Thymus (tissue), 11 donors: ENCODE results near the gene HOXC5. TPM values are rescaled to one million over a fixed set of nuclear protein-coding genes. Genes with fewer than 3 reads are reported as not detected.

Source experiments
- DNase-seq, 9 donors: peaks; one replicate each; pipeline ENCODE4 v3.0.0-alpha.2; 2013; ENCODE audit warnings: low spot score in 9 of 9, low read depth in 6 of 9, missing footprints in 1 of 9
- H3K27ac ChIP-seq, 2 donors: one replicate each; pipeline ENCODE4 v1.5.1; 2013; ENCODE audit warnings: control low read depth in 1 of 2, low read depth in 1 of 2, low read length in 1 of 2, mild to moderate bottlenecking in 1 of 2, moderate library complexity in 1 of 2
- H3K27me3 ChIP-seq, 2 donors: one replicate each; pipeline ENCODE4 v1.5.1; 2013; ENCODE audit warnings: low read length in 1 of 2; ENCODE audit not compliant: control insufficient read depth in 2 of 2, insufficient read depth in 1 of 2
- H3K36me3 ChIP-seq, 2 donors: one replicate each; pipeline ENCODE4 v1.5.1; 2013; ENCODE audit warnings: low read length in 1 of 2, mild to moderate bottlenecking in 1 of 2, moderate library complexity in 1 of 2; ENCODE audit not compliant: control insufficient read depth in 2 of 2, insufficient read depth in 2 of 2
- H3K4me1 ChIP-seq, 2 donors: one replicate each; pipeline ENCODE4 v1.5.1; 2013; ENCODE audit warnings: low read length in 2 of 2; ENCODE audit not compliant: control insufficient read depth in 2 of 2, insufficient read depth in 2 of 2
- H3K4me3 ChIP-seq, 2 donors: one replicate each; pipeline ENCODE4 v1.5.1; 2013; ENCODE audit warnings: low read length in 2 of 2, control low read depth in 1 of 2, mild to moderate bottlenecking in 1 of 2
- H3K9me3 ChIP-seq, 2 donors: one replicate each; pipeline ENCODE4 v1.5.1; 2013; ENCODE audit warnings: low read length in 1 of 2, mild to moderate bottlenecking in 1 of 2; ENCODE audit not compliant: control insufficient read depth in 2 of 2, insufficient read depth in 1 of 2
- WGBS: extraction: QIAGEN DNeasy Blood & Tissue Kit; methylation state at CpG from one replicate; pipeline ENCODE4 v1.1.7; 2013; 5-methylcytosine and 5-hydroxymethylcytosine counted together
- polyA plus RNA-seq: library from polyadenylated mRNA; stranded (reverse); fragments of 200-250 nt; gene quantifications from one replicate; pipeline ENCODE4 v1.2.3, GENCODE V29; 2013
- total RNA-seq: library from RNA; stranded (reverse); fragments of 120-200 nt; gene quantifications from one replicate; pipeline ENCODE4 v1.2.4, GENCODE V29; 2013
- donor health status: healthy.

HOXC5 gene
- total and polyA plus RNA-seq, 2 donors = 0.05 TPM; not detected in 1

DNA sequence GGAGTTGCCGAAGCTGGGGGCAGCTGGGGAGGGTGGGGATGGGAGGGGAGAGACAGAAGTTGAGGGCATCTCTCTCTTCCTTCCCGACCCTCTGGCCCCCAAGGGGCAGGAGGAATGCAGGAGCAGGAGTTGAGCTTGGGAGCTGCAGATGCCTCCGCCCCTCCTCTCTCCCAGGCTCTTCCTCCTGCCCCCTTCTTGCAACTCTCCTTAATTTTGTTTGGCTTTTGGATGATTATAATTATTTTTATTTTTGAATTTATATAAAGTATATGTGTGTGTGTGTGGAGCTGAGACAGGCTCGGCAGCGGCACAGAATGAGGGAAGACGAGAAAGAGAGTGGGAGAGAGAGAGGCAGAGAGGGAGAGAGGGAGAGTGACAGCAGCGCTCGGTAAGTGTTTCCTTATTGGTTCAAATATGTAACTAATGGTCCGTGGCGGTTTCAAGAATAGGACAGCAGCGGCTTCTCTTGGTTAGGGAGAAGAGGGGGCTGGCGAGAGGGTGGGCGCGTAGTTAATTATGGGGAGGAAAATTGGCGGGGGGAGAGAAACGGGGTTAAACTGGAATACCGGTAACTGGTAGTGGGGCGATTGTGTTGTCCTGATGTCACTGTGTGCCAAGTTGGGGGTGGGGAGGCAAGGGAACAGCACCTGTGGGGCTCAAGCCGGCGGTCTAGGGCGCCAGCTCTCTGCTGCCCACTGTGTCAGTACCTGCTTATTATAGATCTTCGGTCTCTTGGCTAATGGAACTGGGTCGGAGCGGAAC lies 15.6 kb upstream of the HOXC5 start:
- Histone ChIP-seq H3K36me3 (no peaks in the 10 kb centered on the region), H3K27ac (no peak overlapping the region), H3K4me3 (peak overlapping the region; percentile 32 to 49), H3K9me3 (peaks cover 0 to 16% of the 10 kb centered on the region in 2 donors), H3K4me1 (peaks cover 3 to 23% of the 10 kb centered on the region in 2 donors), H3K27me3 (peaks cover 89 to 100% of the 10 kb centered on the region in 2 donors)
- DNase-seq = no peak
- 5% methylated on average over 24 of the region's 24 CpGs for WGBS

DNA sequence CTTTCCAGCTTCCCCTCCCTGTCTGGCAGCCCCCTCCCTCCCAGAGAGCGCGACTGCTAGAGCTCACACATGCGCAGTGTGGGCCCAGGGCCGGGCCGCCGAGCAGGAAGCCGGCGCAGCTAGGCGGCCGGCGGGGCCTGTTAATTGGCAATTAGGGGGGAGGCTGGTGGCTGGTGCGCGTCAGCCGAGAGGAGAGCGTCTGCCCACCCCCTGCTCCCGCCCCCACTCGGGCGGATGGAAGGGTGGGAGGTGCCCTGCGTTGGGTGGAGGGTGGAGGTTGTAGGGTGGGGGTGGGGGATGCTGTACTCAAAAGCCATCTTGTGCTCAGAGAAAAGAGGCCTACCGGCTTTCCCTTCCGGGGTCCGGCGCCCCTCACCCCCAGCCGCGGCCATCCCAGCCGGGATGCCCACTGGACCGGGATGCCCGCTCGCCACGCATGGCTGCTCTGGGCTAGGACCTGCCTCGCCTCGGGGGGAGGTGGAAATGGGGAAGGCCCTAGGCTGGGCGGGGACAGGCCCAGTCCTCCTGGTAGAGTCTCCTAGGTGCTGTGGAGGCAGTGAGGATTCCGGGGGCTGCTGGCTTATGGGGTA lies 14.9 kb upstream of the HOXC5 start:
- peak in 7 of 9 donors; percentile 30 to 79 (median 55) for DNase-seq
- peaks cover 0 to 16% of the 10 kb centered on the region in 2 donors for H3K9me3 ChIP-seq
- 3% methylated on average over 34 of the region's 34 CpGs for WGBS
- H3K4me1 ChIP-seq = peaks cover 3 to 23% of the 10 kb centered on the region in 2 donors
- no peak overlapping the region for H3K27ac ChIP-seq
- no peaks in the 10 kb centered on the region for H3K36me3 ChIP-seq
- H3K27me3 ChIP-seq = peaks cover 90 to 100% of the 10 kb centered on the region in 2 donors
- peak overlapping the region; percentile 32 to 49 for H3K4me3 ChIP-seq

DNA sequence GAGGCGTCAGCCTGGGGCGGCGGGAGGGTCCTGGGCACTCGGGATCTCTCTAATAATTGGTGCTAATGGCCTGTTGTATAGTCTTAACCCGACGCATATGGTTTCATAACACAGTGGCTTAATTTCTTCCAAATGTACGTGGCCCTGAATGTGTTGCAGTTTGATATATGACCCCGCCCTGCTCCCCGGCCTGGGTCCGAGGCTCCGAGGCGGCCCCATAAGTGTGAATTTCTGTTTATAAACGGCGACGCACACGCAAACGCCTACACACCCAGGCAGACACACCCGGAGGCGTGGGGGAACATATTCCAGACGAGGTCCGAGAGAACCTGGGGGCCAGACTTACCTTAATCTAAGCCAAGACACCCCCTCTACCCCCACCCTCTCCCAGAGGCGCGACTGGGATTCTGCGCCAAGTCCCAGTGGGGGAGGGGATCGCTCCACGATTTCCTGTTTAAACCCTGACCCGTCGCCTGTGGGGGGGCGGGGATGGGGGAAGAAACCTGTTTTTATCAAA lies 14.3 kb upstream of the HOXC5 start:
- H3K4me1 ChIP-seq = peaks cover 3 to 23% of the 10 kb centered on the region in 2 donors
- H3K9me3 ChIP-seq = peaks cover 0 to 16% of the 10 kb centered on the region in 2 donors
- H3K27ac ChIP-seq = no peak overlapping the region
- H3K4me3 ChIP-seq = peak overlapping the region; percentile 32 to 49
- 24% methylated on average over 29 of the region's 29 CpGs for WGBS
- H3K36me3 ChIP-seq = no peaks in the 10 kb centered on the region
- H3K27me3 ChIP-seq = peaks cover 91 to 100% of the 10 kb centered on the region in 2 donors
- no peak for DNase-seq

DNA sequence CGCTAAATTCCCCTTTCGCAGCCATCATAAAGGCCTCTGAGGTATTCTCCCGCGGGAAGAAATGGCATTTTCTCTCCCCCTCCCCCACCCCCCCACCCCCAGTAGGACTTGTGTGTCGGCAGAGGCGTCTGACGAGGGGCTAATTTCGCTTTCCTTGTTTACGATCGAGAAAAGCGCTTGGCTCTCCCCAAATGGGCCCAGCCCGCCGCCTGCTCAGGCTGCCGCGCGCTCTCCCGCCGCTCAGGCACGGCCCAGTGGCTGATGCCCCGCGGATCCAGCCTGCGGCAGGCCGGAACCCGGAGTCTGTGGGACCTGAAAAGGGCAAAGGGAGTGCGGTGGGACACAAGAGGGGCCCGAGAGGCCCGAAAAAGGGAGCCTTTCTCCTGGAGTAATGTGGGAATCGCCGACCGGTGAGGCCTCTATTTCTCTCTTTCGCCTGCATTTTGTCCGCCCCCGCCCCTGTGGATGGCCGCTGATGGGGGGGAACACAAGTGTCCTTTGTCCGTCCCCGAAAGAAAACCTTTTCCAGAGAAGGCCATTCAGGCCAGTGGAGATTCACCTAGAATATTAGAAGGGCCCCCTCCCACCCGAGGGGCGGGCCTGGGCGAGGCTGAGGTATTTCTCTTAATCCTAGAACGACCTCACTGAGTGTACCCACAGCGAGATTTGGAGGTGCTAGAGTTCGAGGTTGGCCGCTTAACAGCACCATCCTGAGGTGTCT lies 13.6 kb upstream of the HOXC5 start:
- WGBS = 18% methylated on average over 43 of the region's 43 CpGs

DNA sequence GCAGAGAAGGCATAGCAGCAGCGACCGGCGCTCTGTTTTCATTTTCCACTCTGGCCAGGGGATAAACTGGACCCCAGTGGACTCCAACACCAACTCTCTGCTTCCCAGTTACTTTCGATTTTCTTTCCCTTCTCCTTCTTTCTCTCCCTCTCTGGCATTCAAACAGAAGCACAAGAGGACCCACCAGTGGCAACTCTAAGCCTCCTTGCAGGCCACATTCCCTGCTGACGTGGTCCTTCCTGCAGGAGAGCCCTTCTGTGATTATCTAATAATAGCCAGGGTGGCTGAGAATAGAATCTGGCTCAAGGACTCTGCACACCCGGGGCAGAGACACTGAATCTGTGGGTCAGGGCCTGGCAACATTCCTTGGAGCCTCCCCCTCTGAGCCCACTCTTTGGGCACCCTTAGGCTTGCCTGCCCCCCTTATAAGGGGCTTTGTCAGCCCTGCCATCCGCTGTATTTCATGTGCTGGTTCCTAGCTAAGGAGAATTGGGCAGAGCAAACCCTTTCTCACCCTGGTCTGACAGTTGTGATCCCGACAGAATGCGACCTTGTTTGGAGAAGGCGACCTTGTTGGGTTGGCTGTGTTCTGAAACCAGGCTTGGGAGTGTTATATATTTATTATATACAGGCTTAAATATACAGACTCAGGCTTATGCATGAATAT lies 12.8 kb upstream of the HOXC5 start:
- no peaks in the 10 kb centered on the region for H3K36me3 ChIP-seq
- peaks cover 0 to 16% of the 10 kb centered on the region in 2 donors for H3K9me3 ChIP-seq
- peaks cover 3 to 23% of the 10 kb centered on the region in 2 donors for H3K4me1 ChIP-seq
- 32% methylated on average over 10 of the region's 10 CpGs for WGBS
- no peak for DNase-seq
- H3K4me3 ChIP-seq = no peak overlapping the region
- peaks cover 93 to 100% of the 10 kb centered on the region in 2 donors for H3K27me3 ChIP-seq
- H3K27ac ChIP-seq = no peak overlapping the region

More for the DNA sequence above, 13.6 kb upstream of the HOXC5 start:
- peaks cover 95 to 100% of the 10 kb centered on the region in 2 donors for H3K27me3 ChIP-seq
- DNase-seq = no peak
- peak overlapping the region in 1 of 2 donors; percentile 15 for H3K4me3 ChIP-seq
- no peaks in the 10 kb centered on the region for H3K36me3 ChIP-seq
- peaks cover 0 to 16% of the 10 kb centered on the region in 2 donors for H3K9me3 ChIP-seq
- peaks cover 3 to 23% of the 10 kb centered on the region in 2 donors for H3K4me1 ChIP-seq
- H3K27ac ChIP-seq = no peak overlapping the region

DNA sequence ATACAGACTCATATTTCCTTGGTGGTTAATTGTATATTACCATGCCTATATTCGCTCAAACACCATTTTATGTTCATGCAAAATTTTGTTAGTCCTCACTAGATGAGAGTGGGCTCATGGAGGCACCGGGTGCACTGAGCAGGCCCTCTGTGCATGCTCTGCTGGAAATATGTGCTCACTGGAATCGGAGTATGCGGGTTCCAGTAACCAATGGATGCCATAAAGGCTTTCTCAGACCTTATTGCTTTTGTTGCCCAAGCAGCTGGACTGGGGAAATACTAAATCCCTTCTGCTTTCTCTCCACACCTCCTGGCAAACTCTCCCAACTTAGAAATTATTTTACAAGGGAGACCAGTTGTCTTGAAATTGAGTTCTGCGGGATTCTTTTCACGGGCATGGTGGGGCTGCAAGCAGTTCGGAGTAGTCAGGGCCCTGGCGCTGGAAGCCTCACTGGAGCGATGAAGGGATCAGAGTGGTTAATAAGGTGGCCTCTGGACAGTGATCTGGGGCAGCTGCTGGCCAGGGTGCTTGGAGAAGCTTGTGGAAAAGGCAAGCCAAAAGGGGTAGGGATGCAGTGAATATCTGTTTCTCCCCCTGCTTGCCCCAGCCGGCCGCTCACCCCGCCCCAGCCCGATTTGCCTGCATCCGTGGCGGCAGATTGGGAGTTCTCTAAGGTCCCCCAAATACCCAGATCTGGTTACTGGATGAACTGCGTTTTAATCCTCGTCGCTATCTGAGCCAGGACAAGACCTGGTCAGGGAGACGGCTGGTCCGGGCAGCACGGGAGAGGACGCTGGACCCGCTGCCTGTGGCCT lies 12.1 kb upstream of the HOXC5 start:
- Histone ChIP-seq H3K4me3 (no peak overlapping the region), H3K4me1 (peaks cover 3 to 23% of the 10 kb centered on the region in 2 donors), H3K36me3 (no peaks in the 10 kb centered on the region), H3K9me3 (peaks cover 0 to 16% of the 10 kb centered on the region in 2 donors), H3K27ac (peak overlapping the region in 1 of 2 donors; percentile 45), H3K27me3 (peaks cover 92 to 100% of the 10 kb centered on the region in 2 donors)
- no peak for DNase-seq
- 45% methylated on average over 23 of the region's 23 CpGs for WGBS

DNA sequence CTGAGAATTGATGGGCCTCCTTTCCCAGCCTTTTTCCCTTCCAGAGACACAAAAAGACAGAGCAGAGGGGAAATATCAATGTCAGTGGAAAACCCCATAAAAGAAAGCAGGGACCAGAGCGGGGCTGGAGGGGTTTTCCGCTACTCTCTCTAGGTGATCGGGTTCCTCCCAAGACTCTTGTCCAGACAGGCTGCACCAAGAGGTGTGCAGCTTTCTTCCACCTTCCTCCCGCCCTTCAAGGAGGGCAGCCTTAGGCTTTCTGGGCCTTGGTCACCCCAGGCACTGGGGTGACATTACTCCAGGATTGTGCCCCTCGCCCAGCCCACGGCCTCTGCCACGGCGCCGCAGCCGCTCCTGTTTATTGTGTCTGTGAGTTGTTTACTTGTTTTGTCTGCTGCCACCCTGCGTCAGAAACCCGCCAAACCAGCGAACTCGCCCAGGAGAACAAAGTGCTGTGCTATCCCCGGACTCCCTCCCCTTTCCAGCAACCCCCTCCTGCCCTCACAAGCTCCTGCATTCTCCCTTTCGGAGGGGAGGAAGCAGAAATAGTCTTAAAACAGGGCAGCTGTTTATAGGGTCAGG lies 11.3 kb upstream of the HOXC5 start:
- WGBS = 27% methylated on average over 16 of the region's 16 CpGs
- Histone ChIP-seq H3K27ac (peak overlapping the region in 1 of 2 donors; percentile 45), H3K4me3 (no peak overlapping the region), H3K36me3 (no peaks in the 10 kb centered on the region), H3K9me3 (peaks cover 0 to 16% of the 10 kb centered on the region in 2 donors), H3K27me3 (peaks cover 92 to 100% of the 10 kb centered on the region in 2 donors), H3K4me1 (peaks cover 3 to 23% of the 10 kb centered on the region in 2 donors)
- peak in 1 of 9 donors; percentile 30 for DNase-seq
